ENCODE measurements around the gene B4GALT5. TPM values are rescaled to one million over a fixed set of nuclear protein-coding genes. Genes with fewer than 3 reads are reported as not detected.

Gene B4GALT5
- total RNA-seq, 1 donor from 2014 or later: 115 TPM

GRCh38 chr20:49694450-49695071, 19.1 kb downstream of the B4GALT5 start:
- peak; percentile 18 for DNase-seq (ENCODE audit: low spot score)

GRCh38 chr20:49693435-49694171, 20.1 kb downstream of the B4GALT5 start:
- TF ChIP-seq CTCF (IDR thresholded peaks at IDR 0.05; ENCODE audit: unreplicated experiment): no peak
- H3K9me3 Mint-ChIP-seq (ENCODE audit: unreplicated experiment): no peaks in the 10 kb centered on the region
- H3K27ac Mint-ChIP-seq (ENCODE audit: unreplicated experiment): peak overlapping the region; percentile 95
- peaks cover 11% of the 10 kb centered on the region for H3K27me3 Mint-ChIP-seq (ENCODE audit: unreplicated experiment)
- H3K4me3 Mint-ChIP-seq (ENCODE audit: unreplicated experiment): no peak overlapping the region
- peaks cover 74% of the 10 kb centered on the region for H3K4me1 Mint-ChIP-seq (ENCODE audit: unreplicated experiment)
- no peaks in the 10 kb centered on the region for H3K36me3 Mint-ChIP-seq (ENCODE audit: low read depth, unreplicated experiment)
- DNase-seq (ENCODE audit: low spot score): no peak

More at GRCh38 chr20:49694450-49695071, 19.1 kb downstream of the B4GALT5 start:
- H3K36me3 Mint-ChIP-seq (ENCODE audit: low read depth, unreplicated experiment): no peaks in the 10 kb centered on the region
- no peak for TF ChIP-seq CTCF (IDR thresholded peaks at IDR 0.05; ENCODE audit: unreplicated experiment)
- peaks cover 75% of the 10 kb centered on the region for H3K4me1 Mint-ChIP-seq (ENCODE audit: unreplicated experiment)
- no peaks in the 10 kb centered on the region for H3K9me3 Mint-ChIP-seq (ENCODE audit: unreplicated experiment)
- peak overlapping the region; percentile 28 for H3K4me3 Mint-ChIP-seq (ENCODE audit: unreplicated experiment)
- peaks cover 10% of the 10 kb centered on the region for H3K27me3 Mint-ChIP-seq (ENCODE audit: unreplicated experiment)
- H3K27ac Mint-ChIP-seq (ENCODE audit: unreplicated experiment): peak overlapping the region; percentile 95

- H3K4me1 Mint-ChIP-seq (ENCODE audit: unreplicated experiment): peaks cover 76% of the 10 kb centered on the region
- TF ChIP-seq CTCF (IDR thresholded peaks at IDR 0.05; ENCODE audit: unreplicated experiment): no peak
- H3K9me3 Mint-ChIP-seq (ENCODE audit: unreplicated experiment): no peaks in the 10 kb centered on the region
- DNase-seq (ENCODE audit: low spot score): no peak
- peaks cover 8% of the 10 kb centered on the region for H3K27me3 Mint-ChIP-seq (ENCODE audit: unreplicated experiment)
- peak overlapping the region; percentile 95 for H3K27ac Mint-ChIP-seq (ENCODE audit: unreplicated experiment)
- H3K36me3 Mint-ChIP-seq (ENCODE audit: low read depth, unreplicated experiment): no peaks in the 10 kb centered on the region
- H3K4me3 Mint-ChIP-seq (ENCODE audit: unreplicated experiment): no peak overlapping the region
Observed at GRCh38 chr20:49692941-49693340, 20.7 kb downstream of the B4GALT5 start.

- TF ChIP-seq CTCF (IDR thresholded peaks at IDR 0.05; ENCODE audit: unreplicated experiment): no peak
- Mint-ChIP-seq H3K4me3 (ENCODE audit: unreplicated experiment) (no peak overlapping the region), H3K9me3 (ENCODE audit: unreplicated experiment) (no peaks in the 10 kb centered on the region), H3K36me3 (ENCODE audit: low read depth, unreplicated experiment) (no peaks in the 10 kb centered on the region), H3K27me3 (ENCODE audit: unreplicated experiment) (peaks cover 8% of the 10 kb centered on the region), H3K4me1 (ENCODE audit: unreplicated experiment) (peaks cover 73% of the 10 kb centered on the region), H3K27ac (ENCODE audit: unreplicated experiment) (peak overlapping the region; percentile 63)
- DNase-seq (ENCODE audit: low spot score): no peak
Observed at GRCh38 chr20:49691818-49692568, 21.7 kb downstream of the B4GALT5 start.
